ENCODE measurements around the gene TNNT2. TPM values are rescaled to one million over a fixed set of nuclear protein-coding genes. Genes with fewer than 3 reads are reported as not detected.

Gene TNNT2
- total and polyA plus RNA-seq, 2 of the 4 experiments (the other 2 are of a cell fraction), result 0.18 to 1.2 TPM

- Histone ChIP-seq H2AK5ac (ENCODE audit: low read depth, low read length) (no peak overlapping the region), H4K8ac (ENCODE audit: low read depth in 2 of 2, low read length in 2 of 2) (no peak overlapping the region), H3K4me1 (ENCODE audit: control insufficient read depth, insufficient read depth, low read length) (no peaks in the 10 kb centered on the region), H3K9me3 (ENCODE audit: control insufficient read depth, insufficient read depth, low read length) (no peaks in the 10 kb centered on the region), H3K9me1 (ENCODE audit: insufficient read depth, low read length) (no peaks in the 10 kb centered on the region), H3K4ac (ENCODE audit: low read depth, low read length) (no peak overlapping the region), H3K56ac (ENCODE audit: extremely low read depth, insufficient read depth, low read length) (no peak overlapping the region), H2BK20ac (ENCODE audit: low read depth, low read length) (no peak overlapping the region), H3K27me3 (ENCODE audit: control insufficient read depth, insufficient read depth, low read length) (peaks cover 90% of the 10 kb centered on the region), H3K27ac (ENCODE audit: insufficient read depth, low read length) (no peak overlapping the region), H3K79me1 (ENCODE audit: low read depth in 1 of 2, low read length in 2 of 2) (no peaks in the 10 kb centered on the region), H2AFZ (replicated peaks; ENCODE audit: low read length, poor library complexity) (no peak overlapping the region), H2AK9ac (replicated peaks; ENCODE audit: low read depth, low read length, poor library complexity) (no peak overlapping the region), H3K9ac (ENCODE audit: low read depth, low read length) (no peak overlapping the region), H4K20me1 (ENCODE audit: insufficient read depth, low read length) (no peaks in the 10 kb centered on the region), H2BK120ac (ENCODE audit: low read depth, low read length) (no peak overlapping the region), H3K4me3 (ENCODE audit: insufficient read depth, low read depth, low read length) (no peak overlapping the region), H3K36me3 (ENCODE audit: control insufficient read depth, insufficient read depth, low read length) (no peaks in the 10 kb centered on the region), H2BK5ac (ENCODE audit: low read depth, low read length, poor library complexity, severe bottlenecking) (no peak overlapping the region), H4K91ac (ENCODE audit: insufficient read depth, low read depth, low read length) (no peak overlapping the region), H3K14ac (replicated peaks; ENCODE audit: low read depth, low read length) (no peak overlapping the region), H4K5ac (ENCODE audit: low read depth, low read length) (no peak overlapping the region), H3K18ac (ENCODE audit: low read depth, low read length) (no peak overlapping the region), H3K23ac (ENCODE audit: low read depth, low read length) (no peak overlapping the region), H3K4me2 (ENCODE audit: low read depth, low read length) (no peak overlapping the region), H2BK15ac (ENCODE audit: low read depth, low read length) (no peak overlapping the region)
- ATAC-seq (ENCODE audit: low read depth) (no peak), DNase-seq (no peak)
- ChIA-PET CTCF (interaction anchor here (0.6 kb wide), 1 partner anchor 71 kb away, joined by 9 read pairs; no protein-coding TSS in a partner anchor), POLR2A (ENCODE audit: unreplicated experiment) (no interaction called here)
- no TSS peak for BruUV-seq (replicated peaks)
- intact Hi-C loops (cut with micrococcal nuclease) (no loop called here), dilution Hi-C loops (cut with HindIII; ENCODE audit: low sequenced_read_pairs, unreplicated experiment) (no loop called here), in situ Hi-C loops (cut with MboI; ENCODE audit: low sequenced_read_pairs) (no loop called here)
- WGBS, 2 experiments (ENCODE audit: extremely low coverage in 2 of 2, insufficient read length in 1 of 2), result 82% methylated on average over 3 of the region's 11 CpGs; no CpG with 5 or more reads in 1 of the 2 experiments
- no peak for TF ChIP-seq RAD21 (IDR thresholded peaks at IDR 0.05; ENCODE audit: low read length)
- TF ChIP-seq ELK1 (IDR thresholded peaks at IDR 0.05; ENCODE audit: borderline replicate concordance, low read depth, low read length), result no peak
- no peak for TF ChIP-seq CTCF (conservative IDR thresholded peaks at IDR 0.05; ENCODE audit: low read depth, low read length)
- no peak for TF ChIP-seq CEBPB (IDR thresholded peaks at IDR 0.05; ENCODE audit: low read depth, low read length)
- TF ChIP-seq MXI1 (IDR thresholded peaks at IDR 0.05; ENCODE audit: borderline replicate concordance, low read depth, low read length), result no peak
- TF ChIP-seq MAZ (IDR thresholded peaks at IDR 0.05; ENCODE audit: borderline replicate concordance, low read depth, low read length), result no peak
- no peak for TF ChIP-seq RFX5 (IDR thresholded peaks at IDR 0.05; ENCODE audit: low read depth, low read length)
- no peak for TF ChIP-seq USF2 (IDR thresholded peaks at IDR 0.05; ENCODE audit: low read depth, low read length)
Observed at GRCh38 chr1:201400212-201400851, 22.9 kb upstream of the TNNT2 start.

Measured in IMR-90 (cell line).